HT-29 (cell line): ENCODE measurements around the gene SLC45A2. TPM values are rescaled to one million over a fixed set of nuclear protein-coding genes. Genes with fewer than 3 reads are reported as not detected.
"Not testable (repeated sequence)": the region's sequence is repeated elsewhere in the genome, so short reads cannot be mapped to it uniquely, and the experiment has no call there.

Source experiments
- DNase-seq: peaks from one replicate; pipeline ENCODE4 v3.0.0-alpha.2; 2015; ENCODE audit warnings: low spot score
- small RNA-seq: library from RNA; depleted of rRNA; stranded (forward); fragments of <200 nt; gene quantifications from one replicate; pipeline ENCODE3, GENCODE V24; 2014
- total RNA-seq: library from RNA; depleted of rRNA; stranded (reverse); fragments of >200 nt; shearing (Covaris generic); gene quantifications from 2 replicates; pipeline ENCODE4 v1.2.3, GENCODE V29; 2014; rRNA removed

The SLC45A2 gene
- total RNA-seq, 1 experiment from 2014 or later, result not detected

DNA sequence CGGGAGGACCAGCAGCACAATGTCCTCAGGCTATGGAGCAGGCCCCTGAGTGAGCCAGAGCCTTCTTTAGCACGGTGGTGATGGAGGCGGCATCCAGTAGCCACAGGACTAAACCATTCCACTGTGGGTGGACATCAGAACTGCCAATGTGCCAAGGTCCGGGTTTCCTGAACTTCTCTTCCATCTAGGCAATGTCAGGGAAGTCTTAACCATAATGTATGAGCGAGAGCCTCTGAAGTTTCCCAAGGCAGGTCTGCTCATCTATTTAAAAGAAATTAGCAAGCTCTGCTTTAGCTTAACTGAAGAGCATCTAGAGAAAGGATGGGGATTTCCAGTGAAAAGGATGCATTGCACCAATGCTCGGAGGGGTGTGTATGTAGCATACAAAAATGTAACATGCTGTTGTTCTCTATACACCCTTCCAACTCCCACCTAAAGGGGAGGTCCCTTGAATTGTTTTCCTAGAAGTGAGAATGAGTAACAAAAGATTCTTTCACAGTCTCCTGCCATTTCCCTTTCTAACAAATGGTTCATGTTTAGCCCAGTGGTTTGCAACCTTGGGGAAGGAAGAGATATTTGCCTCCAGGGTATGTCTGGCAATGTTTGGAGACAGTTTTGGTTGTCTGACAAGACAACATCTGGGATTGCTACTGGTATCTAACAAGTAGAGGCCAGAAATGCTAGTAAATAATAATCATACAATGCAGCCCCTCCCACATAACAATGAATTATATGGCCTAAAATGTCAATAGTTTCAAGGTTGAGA is 54.4 kb downstream of the SLC45A2 start:
- no peak for DNase-seq

DNA sequence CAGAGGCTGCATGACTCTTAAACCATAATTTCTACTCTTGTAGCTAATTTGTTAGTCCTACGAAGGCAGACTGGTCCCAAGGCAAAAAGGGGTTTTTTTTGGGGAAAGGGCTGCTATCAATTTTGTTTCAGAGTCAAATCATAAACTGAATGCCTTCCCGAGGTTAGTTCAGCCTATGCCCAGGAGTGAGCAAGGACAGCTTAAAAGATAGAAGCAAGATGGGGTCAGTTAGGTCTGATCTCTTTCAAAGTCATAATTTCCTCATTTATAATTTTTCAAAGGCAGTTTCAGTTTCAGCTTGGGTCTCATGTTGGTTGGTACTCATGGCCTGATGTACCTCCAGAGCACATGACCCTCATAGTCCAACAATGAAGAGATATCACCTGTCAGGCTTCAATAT is 56.2 kb downstream of the SLC45A2 start:
- DNase-seq, result no peak

- no peak for DNase-seq
Measured at GRCh38 chr5:33927685-33928084, 56.8 kb downstream of the SLC45A2 start.

GRCh38 chr5:33925278-33925677 is 59.2 kb downstream of the SLC45A2 start:
- DNase-seq, result no peak

- DNase-seq, result peak; percentile 13
Measured at GRCh38 chr5:33921002-33921401, 63.5 kb downstream of the SLC45A2 start.

DNA sequence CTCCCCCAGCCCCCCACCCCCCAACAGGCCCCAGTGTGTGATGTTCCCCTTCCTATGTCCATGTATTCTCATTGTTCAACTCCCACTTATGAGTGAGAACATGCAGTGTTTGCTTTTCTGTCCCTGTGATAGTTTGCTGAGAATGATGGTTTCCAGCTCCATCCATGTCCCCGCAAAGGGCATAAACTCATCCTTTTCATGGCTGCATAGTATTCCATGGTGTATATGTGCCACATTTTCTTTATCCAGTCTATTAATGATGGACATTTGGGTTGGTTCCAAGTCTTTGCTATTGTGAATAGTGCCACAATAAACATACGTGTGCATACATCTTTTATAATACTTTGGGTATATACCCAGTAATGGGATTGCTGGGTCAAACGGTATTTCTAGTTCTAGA is 69.6 kb downstream of the SLC45A2 start:
- not testable (repeated sequence) for DNase-seq

DNA sequence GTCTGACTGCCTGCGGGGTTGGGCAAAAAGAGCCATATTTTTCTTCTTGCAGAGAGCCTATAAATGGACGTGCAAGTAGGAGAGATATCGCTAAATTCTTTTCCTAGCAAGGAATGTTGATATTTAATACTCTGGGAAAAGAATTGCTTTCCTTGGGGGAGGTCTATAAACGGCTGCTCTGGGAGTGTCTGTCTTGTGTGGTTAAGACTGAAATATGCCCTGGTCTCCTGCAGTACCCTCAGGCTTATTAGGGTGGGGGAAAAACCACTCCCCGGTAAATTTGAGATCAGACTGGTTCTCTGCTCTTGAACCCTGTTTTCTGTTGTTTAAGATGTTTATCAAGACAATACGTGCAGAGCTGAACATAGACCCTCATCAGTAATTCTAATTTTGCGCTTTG is 78.2 kb downstream of the SLC45A2 start:
- not testable (repeated sequence) for DNase-seq

DNA sequence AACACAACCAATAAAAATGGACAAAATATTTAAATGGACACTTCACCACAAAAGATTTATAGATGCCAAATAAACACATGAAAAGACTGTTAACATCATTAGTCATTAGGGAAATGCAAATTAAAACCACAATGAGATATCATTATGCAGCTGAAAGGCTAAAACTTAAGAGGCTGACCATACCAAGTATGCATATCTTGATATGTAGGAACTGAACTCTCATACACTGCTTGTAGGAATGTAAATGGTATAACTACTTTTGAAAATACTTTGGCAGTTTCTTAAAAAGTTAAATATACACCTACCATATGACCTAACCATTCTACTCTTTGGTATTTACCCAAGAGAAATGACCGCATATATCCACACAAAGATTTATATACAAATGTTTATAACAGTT is 79.1 kb downstream of the SLC45A2 start:
- no peak for DNase-seq

DNA sequence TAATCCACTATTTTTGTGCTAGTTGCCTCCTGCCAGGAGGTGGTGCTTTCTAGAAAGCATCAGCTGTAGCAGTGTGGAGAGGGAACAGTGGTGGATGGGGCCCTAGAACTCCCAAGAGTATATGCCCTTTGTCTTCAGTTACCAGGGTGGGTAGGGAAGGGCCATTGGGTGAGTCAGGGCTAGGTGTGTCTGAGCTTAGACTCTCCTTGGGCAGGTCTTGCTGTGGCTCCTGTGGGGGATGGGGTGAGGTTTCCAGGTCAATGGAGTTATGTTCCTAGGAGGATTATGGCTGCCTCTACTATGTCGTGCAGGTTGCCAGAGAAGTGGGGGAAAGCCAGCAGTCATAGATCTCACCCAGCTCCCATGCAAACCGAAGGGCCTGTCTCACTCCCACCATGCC is 81.4 kb downstream of the SLC45A2 start:
- DNase-seq, result peak; percentile 6

- no peak for DNase-seq
Measured at GRCh38 chr5:33901156-33901555, 83.3 kb downstream of the SLC45A2 start.

Small RNA genes within 50 kb of the gene (small RNA-seq; reads per million reads assigned to genes)
- gene AC139783.1, result not detected

Other genes with a start within 250 kb of the SLC45A2 start
- not detected in 2 replicates for gene ADAMTS12, start 92.7 kb downstream of the SLC45A2 start, total RNA-seq
- not detected in 2 replicates for gene RXFP3, start 48.3 kb downstream of the SLC45A2 start, total RNA-seq
- 11.0 and 13.6 TPM in 2 replicates for gene AMACR, start 23.4 kb upstream of the SLC45A2 start, total RNA-seq
- gene C1QTNF3, start 58.5 kb upstream of the SLC45A2 start, total RNA-seq, result 2.7 and 2.9 TPM in 2 replicates